ENCODE measurements around the gene MED12L. TPM values are rescaled to one million over a fixed set of nuclear protein-coding genes. Genes with fewer than 3 reads are reported as not detected.

Gene MED12L
- total and polyA plus RNA-seq, 10 of the 15 experiments (the other 5 are each of a cell fraction or from before 2014, with no cell fraction given) = 0.01 to 0.06 (median 0.03) TPM; not detected in 2

DNA sequence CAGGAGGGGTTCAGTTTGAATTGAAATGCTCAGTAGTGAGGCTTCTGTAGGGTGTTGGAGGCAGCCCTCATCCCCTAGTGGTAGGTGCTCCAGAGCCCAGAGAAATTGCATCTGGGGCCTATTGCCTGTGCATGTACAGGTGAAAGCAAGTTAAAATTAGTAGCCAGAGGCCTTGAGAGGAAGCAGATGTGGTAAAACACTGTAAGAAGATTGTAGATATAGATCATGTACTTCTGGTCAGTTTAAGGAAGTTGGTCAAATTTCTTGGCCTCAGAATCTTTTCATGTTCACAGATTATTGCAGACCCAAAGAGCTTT, 340.8 kb downstream of the MED12L start:
- RAD21 ChIA-PET (ENCODE audit: unreplicated experiment) = no interaction called here
- TF ChIP-seq SIX5 (IDR thresholded peaks at IDR 0.05; ENCODE audit: low read depth, low read length, severe bottlenecking) (no peak), RUNX3 (IDR thresholded peaks at IDR 0.05; ENCODE audit: low read length) (peak; percentile 52), FOXM1 (IDR thresholded peaks at IDR 0.05; ENCODE audit: low read depth, low read length) (peak; percentile 27; the same call in 1 of the 2 replicates), CTCF (IDR thresholded peaks at IDR 0.05 in 2 of 3, conservative IDR thresholded peaks at IDR 0.05 in 1 of 3; ENCODE audit: control insufficient read depth in 2 of 3, extremely low read depth in 1 of 3, insufficient read depth in 1 of 3, low read depth in 3 of 3, low read length in 3 of 3) (peak in 1 of 3 experiments; percentile 30; a peak in 1 of 6 replicates), NFIC (IDR thresholded peaks at IDR 0.05; ENCODE audit: low read depth, low read length) (0 out of 2 replicates have a peak, but pooled peaks have one; percentile 14)
- Histone ChIP-seq H3K36me3 (ENCODE audit: control insufficient read depth in 2 of 2, insufficient read depth in 2 of 2, low read length in 1 of 2) (no peaks in the 10 kb centered on the region), H3K4me3 (no peak overlapping the region), H3K27ac (ENCODE audit: control insufficient read depth, insufficient read depth) (no peak overlapping the region), H3K9me3 (replicated peaks; ENCODE audit: control insufficient read depth, insufficient read depth, low read length) (no peaks in the 10 kb centered on the region), H3K4me2 (ENCODE audit: control insufficient read depth, insufficient read depth) (no peak overlapping the region; the same call in 1 of the 2 replicates), H4K20me1 (ENCODE audit: control insufficient read depth, insufficient read depth) (no peaks in the 10 kb centered on the region), H3K9ac (ENCODE audit: control insufficient read depth, insufficient read depth, low read length) (no peak overlapping the region), H3K4me1 (ENCODE audit: control insufficient read depth, insufficient read depth, low read length) (no peaks in the 10 kb centered on the region; the same call in 1 of the 2 replicates), H3K79me2 (ENCODE audit: control insufficient read depth, insufficient read depth, low read length) (no peaks in the 10 kb centered on the region), H2AFZ (ENCODE audit: control insufficient read depth, low read depth, low read length) (peak overlapping the region; percentile 16), H3K27me3 (replicated peaks in 1 of 2; ENCODE audit: control insufficient read depth in 2 of 2, insufficient read depth in 2 of 2, low read length in 1 of 2) (no peaks in the 10 kb centered on the region)
- intact Hi-C loops (cut with micrococcal nuclease; ENCODE audit: unreplicated experiment) = loop anchor here (2.0 kb wide), 1 partner anchor 47 kb away; no protein-coding TSS in a partner anchor
- DNase-seq (ENCODE audit: low read depth, low spot score) = peak; percentile 9
- SMC1A ChIA-PET (ENCODE audit: uncharacterized antibody, unreplicated experiment) = interaction anchor here (0.8 to 2.0 kb wide), 3 partner anchors 26 to 116 kb away, joined by 3 to 6 read pairs (median 3); no protein-coding TSS in a partner anchor
- POLR2A ChIA-PET = interaction anchor here (0.7 kb wide), 1 partner anchor 71 kb away, joined by 4 read pairs; no protein-coding TSS in a partner anchor
- CTCF ChIA-PET = interaction anchor here (0.6 to 2.1 kb wide), 11 partner anchors 12 to 1335 kb away, joined by 3 to 15 read pairs (median 4); no protein-coding TSS in a partner anchor
- peak; percentile 88 for ATAC-seq
- no peak for FAIRE-seq
- in situ Hi-C loops (cut with MboI) = no loop called here
- no TSS peak for BruUV-seq (replicated peaks)

DNA sequence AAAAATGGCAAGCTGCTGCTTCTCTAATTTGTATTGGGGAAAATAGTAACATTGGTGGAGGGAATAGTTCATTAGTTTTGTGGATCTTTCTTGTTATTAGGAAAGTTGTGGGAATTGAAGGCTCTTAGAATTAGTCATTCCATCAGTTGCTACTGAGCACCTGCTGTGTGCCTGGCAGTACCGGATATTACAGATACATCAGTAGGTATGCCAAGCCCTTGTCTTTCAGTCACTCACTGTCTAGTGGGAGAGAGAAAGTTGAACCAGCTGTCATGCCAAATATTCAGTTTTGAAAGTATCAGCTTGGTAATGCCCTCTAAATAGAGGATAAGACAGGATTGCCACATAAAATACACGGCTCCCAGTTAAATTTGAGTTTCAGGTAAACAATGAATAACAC, 342.9 kb downstream of the MED12L start:
- RAD21 ChIA-PET (ENCODE audit: unreplicated experiment) = no interaction called here
- Histone ChIP-seq H3K9ac (ENCODE audit: control insufficient read depth, insufficient read depth, low read length) (no peak overlapping the region), H3K4me3 (no peak overlapping the region), H4K20me1 (ENCODE audit: control insufficient read depth, insufficient read depth) (no peaks in the 10 kb centered on the region), H3K4me1 (ENCODE audit: control insufficient read depth, insufficient read depth, low read length) (no peaks in the 10 kb centered on the region), H3K79me2 (ENCODE audit: control insufficient read depth, insufficient read depth, low read length) (no peaks in the 10 kb centered on the region), H3K27me3 (replicated peaks in 1 of 2; ENCODE audit: control insufficient read depth in 2 of 2, insufficient read depth in 2 of 2, low read length in 1 of 2) (no peaks in the 10 kb centered on the region), H3K27ac (ENCODE audit: control insufficient read depth, insufficient read depth) (no peak overlapping the region), H3K9me3 (replicated peaks; ENCODE audit: control insufficient read depth, insufficient read depth, low read length) (no peaks in the 10 kb centered on the region), H2AFZ (ENCODE audit: control insufficient read depth, low read depth, low read length) (no peak overlapping the region), H3K36me3 (ENCODE audit: control insufficient read depth in 2 of 2, insufficient read depth in 2 of 2, low read length in 1 of 2) (no peaks in the 10 kb centered on the region), H3K4me2 (ENCODE audit: control insufficient read depth, insufficient read depth) (no peak overlapping the region)
- no peak for FAIRE-seq
- 47% methylated on average over 2 of the region's 2 CpGs for WGBS (ENCODE audit: insufficient coverage, insufficient replicate concordance, low lambda C conversion rate, missing lambda C conversion rate)
- no peak for DNase-seq (ENCODE audit: low read depth, low spot score)
- SMC1A ChIA-PET (ENCODE audit: uncharacterized antibody, unreplicated experiment) = interaction anchor here (1.4 kb wide), 1 partner anchor 46 kb away, joined by 3 read pairs; no protein-coding TSS in a partner anchor
- intact Hi-C loops (cut with micrococcal nuclease; ENCODE audit: unreplicated experiment) (no loop called here), in situ Hi-C loops (cut with MboI) (no loop called here)
- no peak for ATAC-seq
- CTCF ChIA-PET = interaction anchor here (0.5 to 1.9 kb wide), 2 partner anchors 39 to 612 kb away, joined by 3 to 6 read pairs; no protein-coding TSS in a partner anchor
- BruUV-seq (replicated peaks) = no TSS peak
- POLR2A ChIA-PET = no interaction called here
- TF ChIP-seq YY1 (IDR thresholded peaks at IDR 0.05; ENCODE audit: low read depth, low read length) (no peak), ELK1 (IDR thresholded peaks at IDR 0.05; ENCODE audit: low read depth, low read length) (no peak), ZNF384 (IDR thresholded peaks at IDR 0.05; ENCODE audit: borderline replicate concordance, low read depth, low read length) (no peak), FOXM1 (IDR thresholded peaks at IDR 0.05; ENCODE audit: low read depth, low read length) (no peak), NR2C2 (IDR thresholded peaks at IDR 0.05; ENCODE audit: borderline replicate concordance, control insufficient read depth, insufficient read length, low read depth) (no peak), NFYB (IDR thresholded peaks at IDR 0.05; ENCODE audit: insufficient read depth, low read depth, low read length) (no peak), DPF2 (IDR thresholded peaks at IDR 0.05) (no peak), TCF3 (IDR thresholded peaks at IDR 0.05; ENCODE audit: borderline replicate concordance, insufficient read depth, low read depth, low read length) (no peak), POLR2AphosphoS2 (IDR thresholded peaks at IDR 0.05; ENCODE audit: low read depth, low read length) (no peak), NFXL1 (IDR thresholded peaks at IDR 0.05; ENCODE audit: borderline replicate concordance) (no peak)

Measured in GM12878 (cell line).